GM12878 (cell line): Measurements from ENCODE around the gene SH3BP1. TPM values are rescaled to one million over a fixed set of nuclear protein-coding genes. Genes with fewer than 3 reads are reported as not detected.

Source experiments
- ATAC-seq: fragments of 200-7000 bp; cut with Tn5 transposase; 3 replicates; pipeline ENCODE4 v1.9.1; 2020; ENCODE audit warnings: mild to moderate bottlenecking, moderate library complexity
- BruUV-seq: library from RNA; stranded (reverse); fragments of 400-500 nt; replicated peaks from 2 replicates; lab custom pipeline; 2021; lab: Mats Ljungman, UMichigan
- CTCF ChIA-PET: fragments of 300-600 bp; sonication (Branson Sonifier 250); formaldehyde crosslinking; extraction: SDS; loops from one replicate; lab custom pipeline; 2021; ENCODE audit warnings: inconsistent platforms; lab: Yijun Ruan, JAX
- POLR2A ChIA-PET: fragments of 350-600 bp; formaldehyde crosslinking; extraction: SDS; loops from one replicate; lab custom pipeline; 2021; ENCODE audit warnings: inconsistent platforms; lab: Charles Lee
- RAD21 ChIA-PET: fragments of 300-600 bp; sonication (Branson Sonifier 250); formaldehyde crosslinking; loops from one replicate; lab custom pipeline; 2023; ENCODE audit warnings: antibody characterized with exemption; ENCODE audit not compliant: unreplicated experiment; lab: Charles Lee
- SMC1A ChIA-PET: fragments of 300-600 bp; sonication (Branson Sonifier 250); formaldehyde crosslinking; loops from one replicate; lab custom pipeline; 2023; ENCODE audit not compliant: unreplicated experiment, uncharacterized antibody; lab: Charles Lee
- DNase-seq: peaks from one replicate; pipeline ENCODE4 v3.0.0-alpha.2; 2011; ENCODE audit warnings: low read depth, low spot score
- FAIRE-seq: peaks from 3 replicates; lab custom pipeline; 2011; peaks lifted over from hg19 to GRCh38; lab: Jason Lieb, UNC
- H2AFZ ChIP-seq: 2 replicates; pipeline ENCODE4 v1.6.0; 2011; ENCODE audit warnings: low read depth, low read length, control low read depth; ENCODE audit not compliant: control insufficient read depth
- H3K27ac ChIP-seq: 2 replicates; pipeline ENCODE4 v1.5.1; 2011; ENCODE audit warnings: control low read depth; ENCODE audit not compliant: control insufficient read depth, insufficient read depth
- H3K27me3 ChIP-seq, 2 experiments: replicated peaks in 1 of 2; 2 replicates each; pipeline versions ENCODE4 v1.6.0 to v1.6.1; 2011; ENCODE audit warnings: low read length in 1 of 2; ENCODE audit not compliant: control insufficient read depth in 2 of 2, insufficient read depth in 2 of 2
- H3K36me3 ChIP-seq, 2 experiments: 2 replicates each; pipeline ENCODE4 v1.5.1; 2011; ENCODE audit warnings: low read length in 1 of 2; ENCODE audit not compliant: control insufficient read depth in 2 of 2, insufficient read depth in 2 of 2
- H3K4me1 ChIP-seq: 2 replicates; pipeline ENCODE4 v1.6.1; 2011; ENCODE audit warnings: mild to moderate bottlenecking, low read length, moderate library complexity, mixed read lengths; ENCODE audit not compliant: control insufficient read depth, insufficient read depth
- H3K4me2 ChIP-seq: 2 replicates; pipeline ENCODE4 v1.6.0; 2011; ENCODE audit warnings: control low read depth; ENCODE audit not compliant: control insufficient read depth, insufficient read depth
- H3K4me3 ChIP-seq: fragments of 200-600 bp; sonication (generic); 2 replicates; pipeline ENCODE4 v1.5.1; 2016
- H3K79me2 ChIP-seq: 2 replicates; pipeline ENCODE4 v1.6.0; 2011; ENCODE audit warnings: low read length; ENCODE audit not compliant: control insufficient read depth, insufficient read depth
- H3K9ac ChIP-seq: 2 replicates; pipeline ENCODE4 v1.8.0; 2011; ENCODE audit warnings: low read length, control low read depth, mixed read lengths; ENCODE audit not compliant: control insufficient read depth, insufficient read depth
- H3K9me3 ChIP-seq: replicated peaks from 3 replicates; pipeline ENCODE4 v1.5.1; 2011; ENCODE audit warnings: mild to moderate bottlenecking, low read length; ENCODE audit not compliant: control insufficient read depth, insufficient read depth
- H4K20me1 ChIP-seq: 2 replicates; pipeline ENCODE4 v1.6.0; 2011; ENCODE audit not compliant: control insufficient read depth, insufficient read depth
- E2F8 ChIP-seq: fragments of 450-650 bp; IDR thresholded peaks from 2 replicates; pipeline ENCODE4 v1.6.1; 2018; ENCODE audit warnings: mild to moderate bottlenecking, low read depth, moderate library complexity; ENCODE audit not compliant: partially characterized antibody
- HDGF ChIP-seq: fragments of 450-650 bp; IDR thresholded peaks from 2 replicates; pipeline ENCODE4 v1.6.1; 2016; ENCODE audit warnings: antibody characterized with exemption
- MTA3 ChIP-seq: IDR thresholded peaks from 2 replicates; pipeline ENCODE4 v1.6.1; 2012; ENCODE audit warnings: low read length, inconsistent platforms, borderline replicate concordance
- NR2C1 ChIP-seq: fragments of 450-650 bp; IDR thresholded peaks from 2 replicates; pipeline ENCODE4 v1.6.1; 2017; ENCODE audit warnings: antibody characterized with exemption, mild to moderate bottlenecking, moderate library complexity
- PKNOX1 ChIP-seq: fragments of 450-650 bp; IDR thresholded peaks from 2 replicates; pipeline ENCODE4 v1.6.1; 2016; ENCODE audit warnings: mild to moderate bottlenecking
- PML ChIP-seq: IDR thresholded peaks from 2 replicates; pipeline ENCODE4 v1.6.1; 2012; ENCODE audit warnings: low read length, inconsistent platforms
- POLR2A ChIP-seq: IDR thresholded peaks from 2 replicates; pipeline ENCODE4 v1.6.1; 2011; ENCODE audit warnings: low read depth, mild to moderate bottlenecking, low read length
- REST ChIP-seq: IDR thresholded peaks from 2 replicates; pipeline ENCODE4 v1.6.1; 2012; ENCODE audit warnings: mild to moderate bottlenecking, low read depth, low read length
- SMARCA5 ChIP-seq: fragments of 450-650 bp; IDR thresholded peaks from 2 replicates; pipeline ENCODE4 v1.6.1; 2017; ENCODE audit warnings: mild to moderate bottlenecking
- SRF ChIP-seq, 2 experiments: IDR thresholded peaks; 2 replicates each; pipeline ENCODE4 v1.6.1; 2011; ENCODE audit warnings: low read depth in 2 of 2, low read length in 2 of 2, mild to moderate bottlenecking in 1 of 2, moderate library complexity in 1 of 2
- YY1 ChIP-seq: IDR thresholded peaks from 2 replicates; pipeline ENCODE4 v1.6.1; 2011; ENCODE audit warnings: low read depth, mild to moderate bottlenecking, low read length
- ZBTB11 ChIP-seq: fragments of 450-650 bp; formaldehyde crosslinking; IDR thresholded peaks from 2 replicates; pipeline ENCODE4 v1.5.0; 2022; ENCODE audit warnings: mild to moderate bottlenecking, missing genetic modification characterization
- WGBS: methylation state at CpG from one replicate; pipeline ENCODE4 v1.1.6; 2016; ENCODE audit warnings: low lambda C conversion rate; ENCODE audit not compliant: insufficient replicate concordance, insufficient coverage; ENCODE audit errors: missing lambda C conversion rate; 5-methylcytosine and 5-hydroxymethylcytosine counted together
- in situ Hi-C: fragments of 300-500 bp; cut with MboI; formaldehyde crosslinking; loops from 9 replicates; pipeline ENCODE4 v1.14.3; 2018; ENCODE audit warnings: mixed read lengths
- intact Hi-C: fragments of 100-400 bp; cut with micrococcal nuclease; formaldehyde crosslinking; loops from one replicate; pipeline ENCODE4 v1.14.2; 2022; ENCODE audit not compliant: unreplicated experiment
- polyA plus RNA-seq, 11 experiments: library from polyadenylated mRNA; depleted of rRNA in 4 of 11; unstranded in 6 of 11; stranded (reverse) in 5 of 11; fragments of >200 nt; fragmentation: Nextera tagmentation in 4 of 11; fragmentation: Illumina TruSeq in 1 of 11; extraction: Ambion mirVana in 4 of 11; extraction: Trizol in 1 of 11; gene quantifications; 1 replicate in 1 of 11; 2 replicates in 10 of 11; pipeline versions ENCODE4 v1.2.1 to v1.2.3, GENCODE V29; 2011 to 2016; ENCODE audit warnings: inconsistent platforms in 2 of 11, missing spikeins in 2 of 11, low read depth in 1 of 11
- total RNA-seq, 4 experiments: library from RNA; depleted of rRNA in 3 of 4; stranded (reverse); fragments of >200 nt in 3 of 4; fragmentation: Illumina TruSeq in 1 of 4; extraction: Trizol in 1 of 4; gene quantifications; 2 replicates each; pipeline versions ENCODE4 v1.2.1 to v1.2.3, GENCODE V29; 2013 to 2021

Gene SH3BP1
- total and polyA plus RNA-seq, 10 of the 15 experiments (the other 5 are each of a cell fraction or from before 2014, with no cell fraction given): 0.29 to 70.5 (median 22.5) TPM

GRCh38 chr22:37643225-37643847 lies 3.9 kb downstream of the SH3BP1 start:
- ChIA-PET POLR2A (interaction anchor here (0.6 to 6.0 kb wide), 11 partner anchors 9 to 40 kb away, joined by 3 to 96 read pairs (median 9); partner anchors contain the start of genes GGA1, LGALS1 and PDXP), SMC1A (interaction anchor here (0.7 to 8.6 kb wide), 12 partner anchors 8 to 106 kb away, joined by 3 to 108 read pairs (median 6); partner anchors contain the start of genes GGA1, LGALS1 and PDXP), CTCF (interaction anchor here (0.6 to 15.9 kb wide), 32 partner anchors 8 to 322 kb away, joined by 3 to 396 read pairs (median 4); partner anchors contain the start of genes ANKRD54, GCAT, GGA1 and LGALS1), RAD21 (interaction anchor here (0.8 to 10.1 kb wide), 15 partner anchors 10 to 263 kb away, joined by 3 to 173 read pairs (median 7); partner anchors contain the start of genes GGA1, LGALS1, MICALL1 and NOL12)
- BruUV-seq: no TSS peak
- Histone ChIP-seq H3K36me3 (peaks cover 9 to 25% of the 10 kb centered on the region in 2 experiments; a peak in 3 of 4 replicates), H3K27me3 (no peaks in the 10 kb centered on the region), H3K4me3 (no peak overlapping the region), H4K20me1 (no peaks in the 10 kb centered on the region), H3K79me2 (peaks cover 26% of the 10 kb centered on the region), H3K4me1 (peaks cover 28% of the 10 kb centered on the region), H3K4me2 (peak overlapping the region; percentile 64), H3K9ac (no peak overlapping the region), H3K27ac (no peak overlapping the region), H2AFZ (no peak overlapping the region), H3K9me3 (no peaks in the 10 kb centered on the region)
- DNase-seq (no peak), ATAC-seq (peak; percentile 79), FAIRE-seq (peak; percentile 13)
- 24% methylated on average over 9 of the region's 9 CpGs for WGBS
- in situ Hi-C loops: no loop called here
- intact Hi-C loops: loop anchor here (1.0 kb wide), 1 partner anchor 38 kb away; no protein-coding TSS in a partner anchor
- TF ChIP-seq SRF (IDR thresholded peaks at IDR 0.05; ENCODE audit: low read depth in 2 of 2, low read length in 2 of 2): no peak
- TF ChIP-seq MTA3: no peak
- TF ChIP-seq REST: no peak
- no peak for TF ChIP-seq ZBTB11 (CRISPR knock-in tag)
- TF ChIP-seq HDGF: peak; percentile 74; the same call in 1 of the 2 replicates
- TF ChIP-seq E2F8: no peak
- TF ChIP-seq SMARCA5: peak; percentile 68; the same call in 1 of the 2 replicates
- no peak for TF ChIP-seq NR2C1
- no peak for TF ChIP-seq POLR2A
- TF ChIP-seq PKNOX1: no peak
- TF ChIP-seq YY1: peak; percentile 73
- TF ChIP-seq PML: no peak
